Measurements from ENCODE around the gene RAET1E.
"Not testable (repeated sequence)": the region's sequence is repeated elsewhere in the genome, so short reads cannot be mapped to it uniquely, and the experiment has no call there.

RAET1E gene

GRCh38 chr6:149859938-149860337 is 38.0 kb downstream of the RAET1E start:
- DNase-seq = no peak

GRCh38 chr6:149859368-149859767 is 38.5 kb downstream of the RAET1E start:
- no peak for DNase-seq

- no peak for DNase-seq
These were observed 40.4 kb downstream of the RAET1E start for GRCh38 chr6:149857541-149857940.

- DNase-seq = no peak
These were observed 41.5 kb downstream of the RAET1E start for GRCh38 chr6:149856256-149856994.

GRCh38 chr6:149855741-149856140 is 42.2 kb downstream of the RAET1E start:
- DNase-seq = no peak

GRCh38 chr6:149855040-149855654 is 42.8 kb downstream of the RAET1E start:
- DNase-seq = no peak

GRCh38 chr6:149854532-149854931 is 43.4 kb downstream of the RAET1E start:
- DNase-seq = no peak

- DNase-seq = not testable (repeated sequence)
These were observed 43.9 kb downstream of the RAET1E start for GRCh38 chr6:149854017-149854416.

GRCh38 chr6:149852881-149853280 is 45.0 kb downstream of the RAET1E start:
- no peak for DNase-seq

GRCh38 chr6:149852180-149852579 is 45.7 kb downstream of the RAET1E start:
- no peak for DNase-seq

GRCh38 chr6:149851461-149852110 is 46.3 kb downstream of the RAET1E start:
- DNase-seq = no peak

GRCh38 chr6:149848343-149848742 is 49.6 kb downstream of the RAET1E start:
- not testable (repeated sequence) for DNase-seq
